ENCODE data around the gene ENPP6.

The ENPP6 gene

GRCh38 chr4:184188443-184189400, 29.0 kb downstream of the ENPP6 start:
- no peak for DNase-seq

- no peak for DNase-seq
Measured at GRCh38 chr4:184177271-184177670, 40.4 kb downstream of the ENPP6 start.

- DNase-seq: no peak
Measured at GRCh38 chr4:184174571-184175488, 42.8 kb downstream of the ENPP6 start.

GRCh38 chr4:184171011-184171410, 46.7 kb downstream of the ENPP6 start:
- DNase-seq: peak; percentile 72

- DNase-seq: no peak
Measured at GRCh38 chr4:184169225-184169867, 48.3 kb downstream of the ENPP6 start.

GRCh38 chr4:184168406-184169019, 49.2 kb downstream of the ENPP6 start:
- DNase-seq: peak; percentile 87

- DNase-seq: no peak
Measured at GRCh38 chr4:184167576-184167975, 50.1 kb downstream of the ENPP6 start.

GRCh38 chr4:184166736-184167135, 50.9 kb downstream of the ENPP6 start:
- no peak for DNase-seq

GRCh38 chr4:184165291-184165690, 52.4 kb downstream of the ENPP6 start:
- DNase-seq: no peak

- peak; percentile 76 for DNase-seq
Measured at GRCh38 chr4:184163813-184164212, 53.9 kb downstream of the ENPP6 start.

- DNase-seq: no peak
Measured at GRCh38 chr4:184162596-184162995, 55.1 kb downstream of the ENPP6 start.

- DNase-seq: no peak
Measured at GRCh38 chr4:184157322-184157721, 60.4 kb downstream of the ENPP6 start.

- DNase-seq: no peak
Measured at GRCh38 chr4:184156163-184156920, 61.3 kb downstream of the ENPP6 start.

- no peak for DNase-seq
Measured at GRCh38 chr4:184154199-184154598, 63.5 kb downstream of the ENPP6 start.

GRCh38 chr4:184153781-184154180, 63.9 kb downstream of the ENPP6 start:
- no peak for DNase-seq

- DNase-seq: no peak
Measured at GRCh38 chr4:184151988-184152485, 65.6 kb downstream of the ENPP6 start.

- no peak for DNase-seq
Measured at GRCh38 chr4:184150102-184150839, 67.4 kb downstream of the ENPP6 start.

- DNase-seq: no peak
Measured at GRCh38 chr4:184148738-184149637, 68.7 kb downstream of the ENPP6 start.

GRCh38 chr4:184147858-184148737, 69.6 kb downstream of the ENPP6 start:
- DNase-seq: no peak
